Spleen (tissue), 11 donors: ENCODE results near the gene TMEM134. TPM values are rescaled to one million over a fixed set of nuclear protein-coding genes. Genes with fewer than 3 reads are reported as not detected.

Source experiments
- DNase-seq: peaks from one replicate; pipeline ENCODE4 v3.0.0-alpha.2; 2020
- H3K27ac ChIP-seq, 8 donors: fragments of 200-600 bp; sonication (generic) in 7 of 8; 1 replicate in 4 of 8; 2 replicates in 4 of 8; pipeline versions ENCODE4 v1.5.0 to v1.8.0; 2016 to 2021; ENCODE audit warnings: inconsistent platforms in 4 of 8, mild to moderate bottlenecking in 4 of 8, moderate library complexity in 1 of 8
- H3K27me3 ChIP-seq, 7 donors: fragments of 200-600 bp; sonication (generic) in 6 of 7; replicated peaks in 1 of 7; 1 replicate in 4 of 7; 2 replicates in 3 of 7; pipeline versions ENCODE4 v1.5.0 to v1.8.0; 2016 to 2021; ENCODE audit warnings: inconsistent platforms in 3 of 7, mild to moderate bottlenecking in 1 of 7
- H3K36me3 ChIP-seq, 6 donors: fragments of 200-600 bp; sonication (generic) in 5 of 6; 1 replicate in 4 of 6; 2 replicates in 2 of 6; pipeline versions ENCODE4 v1.5.0 to v1.8.0; 2016 to 2021; ENCODE audit warnings: inconsistent platforms in 2 of 6
- H3K4me1 ChIP-seq, 6 donors: fragments of 200-600 bp; sonication (generic) in 5 of 6; 1 replicate in 3 of 6; 2 replicates in 3 of 6; pipeline versions ENCODE4 v1.5.0 to v1.8.0; 2016 to 2021; ENCODE audit warnings: inconsistent platforms in 3 of 6
- H3K4me3 ChIP-seq, 8 donors: fragments of 200-600 bp; sonication (generic) in 7 of 8; 1 replicate in 4 of 8; 2 replicates in 4 of 8; pipeline versions ENCODE4 v1.5.0 to v1.8.0; 2016 to 2021; ENCODE audit warnings: inconsistent platforms in 4 of 8, mild to moderate bottlenecking in 4 of 8, moderate library complexity in 2 of 8
- H3K9me3 ChIP-seq, 8 donors: fragments of 200-600 bp; sonication (generic) in 7 of 8; 1 replicate in 4 of 8; 2 replicates in 4 of 8; pipeline versions ENCODE4 v1.5.0 to v1.8.0; 2016 to 2021; ENCODE audit warnings: inconsistent platforms in 4 of 8
- POLR2A ChIP-seq, 3 donors: fragments of 450-650 bp; IDR thresholded peaks; one replicate each; pipeline ENCODE4 v1.5.1; 2017; ENCODE audit warnings: antibody characterized with exemption in 3 of 3, mild to moderate bottlenecking in 1 of 3
- POLR2AphosphoS5 ChIP-seq, 3 donors: sonication (generic); formaldehyde crosslinking; IDR thresholded peaks; one replicate each; pipeline ENCODE4 v1.5.1; 2017; ENCODE audit warnings: antibody characterized with exemption in 3 of 3
- WGBS, 5 donors: extraction: QIAGEN DNeasy Blood & Tissue Kit in 3 of 5; methylation state at CpG; one replicate each; pipeline versions ENCODE4 v1.1.5 to v1.1.7; 2013 to 2018; 5-methylcytosine and 5-hydroxymethylcytosine counted together
- intact Hi-C: fragments of 100-400 bp; cut with DNase I; formaldehyde crosslinking; loops from one replicate; pipeline ENCODE4 v1.15.0; 2023; ENCODE audit warnings: low total_unique reads
- polyA plus RNA-seq, 3 donors: library from polyadenylated mRNA; stranded (reverse); fragments of 200-250 nt; gene quantifications; one replicate each; pipeline ENCODE4 v1.2.1, GENCODE V29; 2013
- total RNA-seq, 7 donors: library from RNA; depleted of rRNA in 3 of 7; stranded (reverse); fragments of >200 nt in 3 of 7; fragmentation: NEBNext Ultra II Directional in 4 of 7; extraction: Animal tissue kit (Norgen Biotek cat#: 25700) in 4 of 7; gene quantifications; one replicate each; pipeline versions ENCODE4 v1.1.0 to v1.2.1, GENCODE V29; 2016 to 2021
- TF ChIP-seq, protein P1 (sequence below), 11 experiments: fragments of 200-600 bp in 7 of 11; fragments of 450-650 bp in 4 of 11; sonication (generic) in 4 of 11; IDR thresholded peaks in 8 of 11; conservative IDR thresholded peaks in 3 of 11; 1 replicate in 7 of 11; 2 replicates in 4 of 11; pipeline versions ENCODE4 v1.4.0 to v1.8.0; 2016 to 2021; ENCODE audit warnings: antibody characterized with exemption in 11 of 11, inconsistent platforms in 4 of 11, mild to moderate bottlenecking in 1 of 11
- donor health status: healthy with polysubstance abuse.
- donor health status: DM: no; HTN: no; CAD: no; lungs with moderate emphysema.
- donor health status: DM: no; HTN: no; CAD: no.
- donor health status: Bipolar disorder and iron deficiency.
- donor health status: healthy.
- donor health status: DM: no; HTN: no; CAD: no.
- donor health status: DM: yes; HTN: yes; CAD: no.

TMEM134 gene
- total and polyA plus RNA-seq, 10 donors, result 48.5 to 192 (median 94.8) TPM

DNA sequence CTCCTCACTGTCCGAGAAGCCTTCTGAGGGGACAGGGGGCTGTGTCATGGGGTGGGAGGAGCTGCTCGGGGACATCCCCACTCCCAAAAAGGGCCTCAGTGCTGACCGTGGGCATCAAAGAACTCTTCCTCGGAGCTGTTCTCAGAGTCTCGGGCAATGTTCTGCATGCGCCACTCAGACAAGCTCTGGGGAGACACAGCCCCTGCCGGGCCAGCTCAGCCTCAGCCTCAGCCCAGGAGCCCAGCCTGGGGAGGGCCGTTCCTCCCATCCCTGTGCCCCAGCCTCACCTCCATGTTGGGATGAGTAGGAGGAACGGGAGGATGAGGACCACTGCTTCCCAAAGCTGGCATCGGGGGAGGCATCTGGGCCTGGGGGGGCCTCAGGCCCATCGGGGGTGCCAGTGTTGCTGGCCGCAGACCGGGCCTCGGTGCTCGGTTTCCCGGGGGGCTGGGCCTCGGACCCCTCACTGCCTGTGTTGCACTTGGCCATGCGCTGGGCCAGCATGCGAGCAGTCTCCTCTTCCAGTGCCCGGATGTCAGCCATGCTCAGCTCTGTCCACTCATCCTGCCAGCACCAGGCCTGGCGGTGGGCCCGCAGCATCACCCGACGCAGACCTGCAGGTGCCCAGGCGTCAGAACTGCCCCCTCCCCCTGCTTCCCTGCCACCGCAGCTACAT, 30.9 kb upstream of the TMEM134 start:
- WGBS, 5 donors, result 91 to 95% (median 94%) methylated on average over 12 to 26 of the region's 26 CpGs
- H3K9me3 ChIP-seq, result no peaks in the 10 kb centered on the region
- H3K27me3 ChIP-seq, result peaks cover 0 to 19% (median 0%) of the 10 kb centered on the region in 7 donors
- H3K27ac ChIP-seq, result no peak overlapping the region
- peak in 1 of 3 donors; percentile 35 for TF ChIP-seq POLR2AphosphoS5 (IDR thresholded peaks at IDR 0.05)
- no peak for TF ChIP-seq POLR2A (IDR thresholded peaks at IDR 0.05)
- TF ChIP-seq, protein P1, sequence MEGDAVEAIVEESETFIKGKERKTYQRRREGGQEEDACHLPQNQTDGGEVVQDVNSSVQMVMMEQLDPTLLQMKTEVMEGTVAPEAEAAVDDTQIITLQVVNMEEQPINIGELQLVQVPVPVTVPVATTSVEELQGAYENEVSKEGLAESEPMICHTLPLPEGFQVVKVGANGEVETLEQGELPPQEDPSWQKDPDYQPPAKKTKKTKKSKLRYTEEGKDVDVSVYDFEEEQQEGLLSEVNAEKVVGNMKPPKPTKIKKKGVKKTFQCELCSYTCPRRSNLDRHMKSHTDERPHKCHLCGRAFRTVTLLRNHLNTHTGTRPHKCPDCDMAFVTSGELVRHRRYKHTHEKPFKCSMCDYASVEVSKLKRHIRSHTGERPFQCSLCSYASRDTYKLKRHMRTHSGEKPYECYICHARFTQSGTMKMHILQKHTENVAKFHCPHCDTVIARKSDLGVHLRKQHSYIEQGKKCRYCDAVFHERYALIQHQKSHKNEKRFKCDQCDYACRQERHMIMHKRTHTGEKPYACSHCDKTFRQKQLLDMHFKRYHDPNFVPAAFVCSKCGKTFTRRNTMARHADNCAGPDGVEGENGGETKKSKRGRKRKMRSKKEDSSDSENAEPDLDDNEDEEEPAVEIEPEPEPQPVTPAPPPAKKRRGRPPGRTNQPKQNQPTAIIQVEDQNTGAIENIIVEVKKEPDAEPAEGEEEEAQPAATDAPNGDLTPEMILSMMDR (IDR thresholded peaks at IDR 0.05 in 8 of 11, conservative IDR thresholded peaks at IDR 0.05 in 3 of 11), result no peak
- peaks cover 6 to 46% (median 26%) of the 10 kb centered on the region in 6 donors for H3K4me1 ChIP-seq
- peaks cover 0 to 87% (median 63%) of the 10 kb centered on the region in 6 donors for H3K36me3 ChIP-seq
- intact Hi-C loops, result no loop called here
- H3K4me3 ChIP-seq, result no peak overlapping the region
- peak; percentile 72 for DNase-seq

DNA sequence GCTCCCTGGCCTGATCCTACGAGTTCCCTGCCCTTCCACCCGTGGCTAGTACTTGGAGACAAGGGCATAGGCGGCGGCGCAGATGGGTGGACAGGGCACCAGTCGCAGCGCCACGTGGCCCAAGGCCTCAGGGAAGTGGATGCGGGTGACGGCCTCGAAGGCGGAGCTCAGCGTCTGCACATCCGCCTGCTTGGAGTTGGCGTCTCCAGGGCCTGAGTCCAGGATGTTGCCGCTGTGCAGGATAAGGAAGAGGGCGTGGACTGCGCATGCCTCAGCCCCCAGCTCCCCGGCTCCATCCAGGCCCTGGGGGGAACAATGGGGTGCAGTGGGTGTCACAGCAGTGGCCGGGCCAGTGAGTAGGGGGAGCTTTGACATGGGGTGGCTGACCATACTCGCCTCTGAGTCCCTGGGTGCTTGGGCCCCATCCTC, 29.5 kb upstream of the TMEM134 start:
- H3K27ac ChIP-seq, result no peak overlapping the region
- H3K27me3 ChIP-seq, result peaks cover 0 to 5% (median 0%) of the 10 kb centered on the region in 7 donors
- WGBS, 5 donors, result 69 to 93% (median 84%) methylated on average over 11 to 21 of the region's 21 CpGs
- peak in 2 of 3 donors; percentile 57 to 70 for TF ChIP-seq POLR2AphosphoS5 (IDR thresholded peaks at IDR 0.05)
- no peak for TF ChIP-seq POLR2A (IDR thresholded peaks at IDR 0.05)
- DNase-seq, result peak; percentile 75
- H3K4me1 ChIP-seq, result peaks cover 3 to 32% (median 14%) of the 10 kb centered on the region in 6 donors
- intact Hi-C loops, result no loop called here
- H3K4me3 ChIP-seq, result no peak overlapping the region
- peaks cover 0 to 100% (median 76%) of the 10 kb centered on the region in 6 donors for H3K36me3 ChIP-seq
- no peaks in the 10 kb centered on the region for H3K9me3 ChIP-seq

DNA sequence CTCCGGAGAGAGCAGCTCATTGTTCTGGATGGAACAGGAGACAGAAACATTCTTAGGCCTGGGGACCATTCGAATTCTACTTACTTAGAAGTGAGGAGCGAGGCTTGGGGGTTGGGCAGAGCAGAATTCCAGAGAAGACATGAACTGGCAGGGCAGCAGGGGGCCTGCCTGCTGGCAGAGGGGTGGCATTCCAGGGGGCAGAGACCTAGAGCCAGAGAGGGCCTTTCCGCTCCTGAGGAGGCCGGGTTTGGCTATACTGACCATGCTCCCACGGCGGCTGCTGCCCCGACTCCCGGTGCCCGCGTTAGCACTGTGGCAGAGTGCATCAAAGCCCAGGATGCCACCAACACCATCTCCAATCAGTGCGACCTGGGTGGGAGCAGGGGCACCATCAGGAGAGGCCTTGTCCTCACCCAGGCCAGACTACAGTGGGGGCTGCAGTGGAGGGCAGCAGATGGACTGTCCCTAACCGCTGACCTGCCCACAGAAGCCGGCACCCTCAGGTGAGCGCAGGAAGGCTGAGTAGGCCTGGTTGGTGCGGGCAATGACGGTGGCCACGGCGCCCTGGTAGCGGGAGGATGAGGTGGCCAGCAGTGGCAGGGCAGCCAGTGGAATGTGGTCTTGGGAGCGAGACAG, 28.7 kb upstream of the TMEM134 start:
- H3K27ac ChIP-seq, result no peak overlapping the region
- WGBS, 5 donors, result 94 to 98% (median 95%) methylated on average over 12 to 21 of the region's 21 CpGs
- peaks cover 0 to 100% (median 84%) of the 10 kb centered on the region in 6 donors for H3K36me3 ChIP-seq
- no peaks in the 10 kb centered on the region for H3K27me3 ChIP-seq
- TF ChIP-seq, protein P1 (IDR thresholded peaks at IDR 0.05 in 8 of 11, conservative IDR thresholded peaks at IDR 0.05 in 3 of 11), result no peak
- TF ChIP-seq POLR2AphosphoS5 (IDR thresholded peaks at IDR 0.05) (peak in 1 of 3 donors; percentile 17), POLR2A (IDR thresholded peaks at IDR 0.05) (no peak)
- H3K9me3 ChIP-seq, result no peaks in the 10 kb centered on the region
- intact Hi-C loops, result no loop called here
- DNase-seq, result no peak
- H3K4me3 ChIP-seq, result no peak overlapping the region
- peaks cover 0 to 25% (median 7%) of the 10 kb centered on the region in 6 donors for H3K4me1 ChIP-seq

DNA sequence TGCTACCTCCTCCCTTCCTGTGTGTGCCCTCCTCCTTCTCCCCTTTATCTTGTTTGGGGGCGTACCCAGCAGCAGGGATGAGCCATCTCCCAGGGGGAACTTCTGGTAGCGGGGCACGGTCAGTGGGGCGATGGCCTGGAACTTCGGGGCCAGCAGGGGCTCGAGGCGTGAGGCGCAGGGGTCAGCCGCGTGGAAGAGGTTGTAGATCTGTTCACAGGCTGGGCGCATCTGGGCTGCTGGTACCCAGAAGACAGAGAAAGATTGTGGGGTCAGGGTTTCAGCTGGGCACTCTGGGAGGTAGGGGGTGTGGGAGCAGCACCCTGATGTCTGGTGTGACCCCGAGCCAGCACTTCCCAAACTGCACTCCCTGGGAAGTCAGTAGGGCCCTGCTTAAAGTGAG, 27.1 kb upstream of the TMEM134 start:
- Histone ChIP-seq H3K36me3 (peaks cover 0 to 100% (median 86%) of the 10 kb centered on the region in 6 donors), H3K4me3 (no peak overlapping the region), H3K27me3 (no peaks in the 10 kb centered on the region), H3K27ac (no peak overlapping the region), H3K4me1 (peaks cover 0 to 8% (median 3%) of the 10 kb centered on the region in 6 donors), H3K9me3 (no peaks in the 10 kb centered on the region)
- no peak for DNase-seq
- WGBS, 5 donors, result 92 to 96% (median 92%) methylated on average over 11 to 12 of the region's 12 CpGs
- intact Hi-C loops, result no loop called here
- TF ChIP-seq, protein P1 (IDR thresholded peaks at IDR 0.05 in 8 of 11, conservative IDR thresholded peaks at IDR 0.05 in 3 of 11), result no peak
- no peak for TF ChIP-seq POLR2A (IDR thresholded peaks at IDR 0.05)
- no peak for TF ChIP-seq POLR2AphosphoS5 (IDR thresholded peaks at IDR 0.05)
